GM19025 (cell line): ENCODE measurements around the gene FNDC10.
"Not testable (repeated sequence)": the region's sequence is repeated elsewhere in the genome, so short reads cannot be mapped to it uniquely, and the experiment has no call there.

ENCODE experiments used
- ATAC-seq: cut with Tn5 transposase; IDR thresholded peaks from one replicate; pipeline ENCODE4 v1.9.1; 2021; ENCODE audit warnings: mild to moderate bottlenecking, low read depth, moderate library complexity; ENCODE audit not compliant: unreplicated experiment

The FNDC10 gene

DNA sequence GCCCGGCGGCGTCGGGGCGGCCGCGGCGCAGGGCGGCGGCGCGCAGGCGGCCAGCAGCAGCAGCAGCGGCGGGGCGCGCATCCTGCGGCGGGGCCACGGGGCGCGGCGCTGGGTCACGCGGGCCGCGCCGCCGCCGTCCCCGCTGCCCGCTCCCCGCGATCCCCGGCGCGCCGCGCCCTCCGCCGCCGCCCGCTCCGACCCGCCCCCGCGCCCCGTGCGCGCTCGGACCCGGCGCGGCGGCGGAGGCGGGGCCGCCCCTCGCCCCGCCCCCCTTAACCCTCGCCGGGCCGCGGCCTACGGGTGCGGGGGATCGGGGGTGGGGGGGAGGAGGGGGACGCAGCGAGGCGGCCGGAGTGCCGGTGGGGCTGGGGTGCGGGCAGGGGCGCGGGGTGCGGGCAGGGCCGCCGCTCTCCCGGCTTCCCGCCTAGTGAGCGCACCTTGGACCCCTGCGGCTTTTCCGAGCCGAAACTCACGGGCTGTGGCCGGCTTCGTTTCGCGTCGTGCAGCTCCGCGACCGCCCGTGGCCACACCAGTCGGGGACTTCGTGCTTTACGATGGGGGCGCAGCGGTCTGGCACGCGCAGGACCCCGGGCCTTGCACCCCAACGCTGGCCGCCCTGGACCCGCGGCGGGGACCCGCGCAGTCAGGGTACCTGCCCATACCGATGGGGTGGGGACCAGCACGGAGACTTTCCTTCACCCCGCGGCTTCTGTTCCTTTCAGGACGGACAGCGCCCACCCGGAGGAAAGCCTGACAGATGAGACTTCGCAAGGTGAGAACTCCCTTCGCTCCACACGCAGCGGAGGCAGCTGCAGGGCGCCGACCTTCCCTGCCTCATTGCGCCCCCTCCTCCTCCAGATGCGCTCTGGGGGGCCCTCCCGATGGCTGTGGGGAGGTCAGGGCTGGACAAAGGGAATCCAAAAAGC, at the start of gene FNDC10:
Gene FNDC10 (minus strand): TSS at position 201 of the 926 bp plus-strand sequence. CDS start 120 bp downstream, at position 81.
- no peak for ATAC-seq

- not testable (repeated sequence) for ATAC-seq
Measured at GRCh38 chr1:1648265-1648664, 48.3 kb upstream of the FNDC10 start.

DNA sequence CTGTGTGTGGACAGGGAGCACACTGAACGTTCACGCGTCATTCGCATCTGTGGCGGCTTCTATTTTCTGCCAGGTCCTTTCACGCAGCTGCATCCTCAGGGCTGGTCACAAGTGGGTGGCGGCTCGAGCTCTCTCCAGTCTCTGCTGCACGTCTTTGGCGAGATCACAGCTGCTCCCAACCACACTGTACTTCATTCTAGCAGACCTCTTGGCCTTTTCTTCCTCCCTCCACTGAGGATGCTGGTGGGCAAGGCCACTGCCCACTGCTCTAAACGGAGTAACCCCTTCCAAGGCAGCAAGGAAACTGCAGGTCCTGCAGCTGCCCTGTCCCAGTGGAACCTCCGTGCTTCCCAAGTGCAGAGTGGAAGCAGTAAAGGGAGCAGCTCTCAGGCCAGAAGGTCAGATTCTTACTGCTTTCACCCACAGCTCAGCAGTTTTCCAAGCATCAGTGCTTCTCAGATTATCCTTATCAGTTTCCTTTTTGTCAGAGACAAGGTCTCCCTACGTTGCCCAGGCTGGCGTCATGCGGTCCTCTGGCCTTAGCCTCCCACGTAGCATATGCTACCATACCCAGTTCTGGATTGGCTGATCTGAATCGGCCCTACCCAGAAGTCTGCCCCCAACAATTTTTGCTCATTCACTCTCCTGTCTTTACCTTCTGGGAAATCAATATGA, 47.8 kb upstream of the FNDC10 start:
- not testable (repeated sequence) for ATAC-seq

GRCh38 chr1:1646326-1646725, 46.4 kb upstream of the FNDC10 start:
- not testable (repeated sequence) for ATAC-seq

DNA sequence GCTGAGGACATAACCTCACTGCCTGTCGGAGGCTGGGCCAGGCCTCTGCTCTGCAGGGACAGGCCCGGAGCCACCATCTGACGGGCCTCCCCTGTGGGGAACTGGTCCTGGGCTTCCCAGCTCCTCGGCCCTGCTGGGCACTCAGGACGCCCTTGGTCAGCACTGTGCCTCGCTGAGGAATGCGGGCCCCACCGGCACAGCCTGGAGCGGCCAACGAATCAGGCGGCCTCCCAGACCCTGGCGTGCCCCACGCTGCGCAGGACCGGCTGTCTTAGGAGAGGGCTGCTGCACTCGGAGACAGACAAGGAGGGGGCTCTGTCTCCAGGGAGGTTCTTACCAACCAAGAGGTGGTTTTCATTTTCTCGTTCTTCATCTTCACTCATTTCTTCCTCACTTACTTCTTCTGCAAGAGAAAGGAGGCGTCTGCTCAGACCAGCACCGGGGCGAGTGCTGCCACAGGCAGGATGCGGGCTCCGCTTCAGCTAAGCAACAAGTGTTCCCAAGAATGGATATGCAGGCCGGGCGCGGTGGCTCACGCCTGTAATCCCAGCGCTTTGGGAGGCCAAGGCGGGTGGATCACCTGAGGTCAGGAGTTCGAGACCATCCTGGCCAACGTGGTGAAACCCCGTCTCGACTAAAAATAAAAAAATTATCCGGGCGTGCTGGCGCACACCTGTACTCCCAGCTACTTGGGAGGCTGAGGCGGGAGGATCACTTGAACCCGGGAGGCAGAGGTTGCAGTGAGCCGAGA, 41.0 kb upstream of the FNDC10 start:
- ATAC-seq, result not testable (repeated sequence)

GRCh38 chr1:1640081-1640480, 40.1 kb upstream of the FNDC10 start:
- ATAC-seq, result not testable (repeated sequence)

DNA sequence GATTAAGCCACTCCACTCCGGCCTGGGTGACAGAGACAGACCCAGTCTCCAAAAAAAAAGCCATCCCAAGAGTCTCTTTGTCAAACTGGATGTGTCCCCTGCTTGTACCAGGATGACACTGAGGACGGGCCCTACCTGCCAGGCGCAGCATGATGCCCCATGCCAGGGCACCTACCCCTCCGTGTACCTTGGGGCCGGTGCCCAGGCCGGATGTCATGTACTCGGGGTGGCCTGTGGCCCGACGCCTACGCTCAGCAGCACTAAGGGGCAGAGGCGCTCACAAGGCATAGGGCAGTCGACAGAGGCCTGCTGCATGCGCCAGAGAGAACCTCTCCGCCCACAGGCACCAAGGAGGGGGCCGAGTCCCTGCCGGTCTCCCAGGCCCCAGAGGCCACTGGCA, 39.4 kb upstream of the FNDC10 start:
- ATAC-seq, result not testable (repeated sequence)

DNA sequence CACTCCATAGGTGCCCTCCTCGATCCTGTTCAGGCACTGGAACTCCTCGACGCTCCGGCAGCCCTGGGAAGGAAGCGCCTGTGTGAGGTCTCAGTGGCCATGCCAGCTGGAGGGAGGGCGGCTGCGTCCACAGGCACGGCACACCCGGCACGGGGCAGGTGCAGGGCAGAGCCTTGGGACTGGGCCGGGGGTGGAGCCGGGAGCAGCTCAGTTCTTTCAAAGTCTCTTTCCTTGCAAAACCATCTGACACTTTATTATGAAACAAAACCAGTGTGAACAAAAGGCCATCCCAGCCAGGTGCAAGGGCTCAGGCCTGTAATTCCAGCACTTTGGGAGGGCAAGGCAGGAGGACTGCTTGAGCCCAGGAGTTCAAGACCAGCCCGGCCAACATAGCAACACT, 38.6 kb upstream of the FNDC10 start:
- ATAC-seq, result not testable (repeated sequence)

DNA sequence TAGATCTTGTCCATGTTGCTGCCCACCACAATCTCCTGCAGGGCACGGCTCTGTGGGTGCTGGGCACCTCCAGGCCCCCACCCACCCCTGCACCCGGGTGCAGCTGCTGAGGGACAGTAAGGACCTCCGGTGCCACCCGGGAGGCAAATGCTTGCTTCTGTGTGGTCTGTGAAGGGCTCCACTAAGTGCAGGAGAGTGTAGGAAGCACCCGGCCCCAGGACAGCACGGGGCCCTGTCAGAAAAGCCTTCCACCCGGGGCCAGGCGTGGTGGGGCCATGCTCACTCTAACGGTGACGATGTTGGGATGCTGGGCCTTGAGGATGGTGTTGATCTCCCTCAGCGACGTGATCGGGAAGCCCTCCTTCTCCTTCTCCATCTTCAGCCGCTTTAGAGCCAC, 37.5 kb upstream of the FNDC10 start:
- ATAC-seq, result not testable (repeated sequence)

- ATAC-seq, result not testable (repeated sequence)
Measured at GRCh38 chr1:1636621-1637478, 36.9 kb upstream of the FNDC10 start.

DNA sequence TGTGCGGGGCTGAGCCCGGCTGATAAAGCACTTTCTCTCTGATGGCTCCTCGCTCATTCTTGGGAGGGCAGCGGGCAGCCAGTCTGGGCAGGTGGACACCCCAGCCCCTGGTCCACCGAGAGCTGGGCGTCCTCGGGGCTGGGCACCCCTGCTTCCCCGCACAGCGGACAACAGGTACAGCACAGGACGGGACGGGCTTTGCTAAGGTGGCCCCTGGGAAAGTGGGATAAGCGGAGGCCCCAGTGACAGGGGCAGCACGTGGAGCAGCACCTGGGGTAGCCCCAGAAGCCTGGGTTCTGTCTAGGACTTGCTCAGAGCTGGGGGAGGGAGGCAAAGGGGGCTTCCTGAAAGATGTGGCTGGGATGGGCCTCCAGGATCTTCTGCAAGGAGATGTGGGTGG, 34.7 kb upstream of the FNDC10 start:
- not testable (repeated sequence) for ATAC-seq

DNA sequence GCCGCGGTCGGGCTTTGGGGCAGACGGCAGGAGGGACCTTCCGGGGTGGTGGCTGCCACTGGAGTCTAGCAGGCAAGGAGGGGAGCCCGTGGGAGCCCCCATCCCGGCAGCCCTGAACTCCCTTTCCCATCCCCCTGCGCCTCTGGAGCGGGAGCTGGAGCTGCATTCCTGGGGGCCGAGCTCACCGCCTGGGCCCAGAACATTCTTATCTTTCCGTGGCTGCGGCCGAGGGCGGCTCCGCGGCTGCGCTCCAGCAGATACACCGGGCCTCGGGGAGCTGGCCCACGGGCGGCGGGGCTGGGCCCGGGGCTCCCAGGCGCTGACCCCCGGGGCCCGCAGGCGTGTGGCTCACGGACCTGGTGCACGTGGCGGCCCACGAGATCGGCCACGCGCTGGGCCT, 33.5 kb upstream of the FNDC10 start:
- not testable (repeated sequence) for ATAC-seq

DNA sequence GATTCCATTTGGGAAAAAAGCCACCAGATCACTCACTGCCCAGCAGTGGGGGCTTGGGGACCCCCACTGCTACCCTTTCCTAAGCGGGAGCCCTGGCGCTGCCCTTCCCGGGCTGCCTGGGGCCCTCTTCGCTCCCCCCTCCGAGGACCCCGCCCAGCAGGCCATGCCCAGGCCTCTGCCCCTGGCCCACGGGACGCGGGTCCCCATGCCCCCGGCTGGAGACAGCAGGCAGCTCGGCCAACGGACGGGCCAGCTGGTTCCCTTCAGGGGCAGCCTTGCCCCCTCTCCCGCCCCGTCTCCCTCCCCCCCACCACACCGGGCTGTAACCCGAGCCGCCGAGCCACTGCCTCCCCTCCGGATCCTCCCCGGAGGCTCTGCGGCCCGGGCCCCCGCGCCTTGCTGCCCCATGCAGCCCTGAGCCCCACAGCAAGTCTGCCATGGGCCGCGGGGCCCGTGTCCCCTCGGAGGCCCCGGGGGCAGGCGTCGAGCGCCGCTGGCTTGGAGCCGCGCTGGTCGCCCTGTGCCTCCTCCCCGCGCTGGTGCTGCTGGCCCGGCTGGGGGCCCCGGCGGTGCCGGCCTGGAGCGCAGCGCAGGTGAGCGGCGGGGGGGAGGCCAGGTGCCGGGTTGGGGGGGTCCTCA, 32.0 kb upstream of the FNDC10 start, which contains the start of gene MMP23B:
Gene MMP23B (plus strand): TSS at position 392 of the 639 bp plus-strand sequence. CDS start 46 bp downstream, at position 438.
- no peak for ATAC-seq

DNA sequence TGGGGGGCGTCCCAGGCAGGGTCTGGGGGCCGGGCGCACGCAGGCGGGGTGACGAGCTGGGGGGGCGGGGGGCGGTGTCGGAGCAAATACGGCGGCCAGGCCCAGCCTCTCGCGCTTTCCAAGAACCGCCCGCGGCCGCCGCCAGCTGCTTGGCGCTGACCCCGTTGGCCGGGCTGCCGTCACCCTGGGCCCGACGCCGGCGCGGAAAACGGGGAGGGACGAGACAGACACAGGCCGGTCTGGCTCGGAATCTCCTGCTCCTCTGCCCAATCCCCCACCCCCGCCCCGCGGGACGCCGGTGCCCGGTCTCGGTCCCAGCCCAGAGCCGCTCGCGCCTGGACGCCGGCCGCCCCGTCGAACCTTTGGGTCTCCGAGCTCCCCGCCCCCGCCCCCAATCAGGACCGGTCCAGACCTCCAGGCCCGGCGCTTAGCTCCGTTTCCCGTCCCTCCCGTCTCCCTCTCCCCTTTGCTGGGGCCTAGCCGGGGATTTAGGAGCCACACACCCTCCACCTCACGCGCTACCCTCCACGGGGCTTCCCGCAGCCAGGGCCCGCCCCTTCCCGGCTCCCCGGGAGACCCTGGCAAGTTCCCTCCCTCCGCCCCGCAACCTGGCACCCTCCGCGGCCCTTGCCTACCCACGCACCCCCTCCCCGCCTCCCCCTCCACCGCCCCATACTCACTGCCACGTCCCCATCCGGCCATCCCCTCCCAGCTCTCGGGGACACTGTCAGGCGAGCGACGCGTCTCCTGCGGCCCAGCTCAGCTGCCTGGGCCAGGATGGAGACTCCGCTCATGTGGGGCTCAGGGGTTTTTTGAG, 31.2 kb upstream of the FNDC10 start:
- ATAC-seq, result no peak

DNA sequence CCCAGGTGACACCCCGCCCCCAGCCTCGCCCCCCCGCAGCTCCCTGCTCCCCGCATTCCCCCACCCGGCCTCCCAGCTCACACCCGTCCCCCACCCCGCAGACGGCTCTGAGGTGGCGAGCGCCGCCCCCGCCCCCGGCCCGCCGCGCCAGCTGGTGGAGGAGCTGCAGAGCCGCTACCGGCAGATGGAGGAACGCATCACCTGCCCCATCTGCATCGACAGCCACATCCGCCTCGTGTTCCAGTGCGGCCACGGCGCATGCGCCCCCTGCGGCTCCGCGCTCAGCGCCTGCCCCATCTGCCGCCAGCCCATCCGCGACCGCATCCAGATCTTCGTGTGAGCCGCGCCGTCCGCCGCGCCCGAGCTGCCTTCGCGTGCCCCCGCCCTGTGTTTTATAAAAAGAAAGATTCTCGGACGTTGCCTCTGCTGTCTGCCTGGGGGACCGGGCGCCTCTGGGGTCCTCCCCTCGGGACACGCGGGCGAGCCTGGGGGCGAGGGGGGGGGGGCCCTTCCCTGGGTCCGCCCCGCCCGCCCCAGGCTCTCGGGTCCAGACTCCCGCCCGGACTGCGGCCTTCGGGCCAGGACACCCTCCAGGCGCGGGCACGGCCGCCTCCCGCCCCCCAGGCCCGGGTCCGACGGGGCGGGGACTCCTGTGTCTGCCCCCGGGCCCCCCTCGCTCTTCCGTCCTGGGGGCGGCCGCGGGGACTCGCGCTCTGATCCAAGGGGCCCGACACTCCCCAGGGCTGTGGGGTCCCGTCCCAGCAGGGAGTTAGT, 30.4 kb upstream of the FNDC10 start:
- peak; percentile 43 for ATAC-seq

DNA sequence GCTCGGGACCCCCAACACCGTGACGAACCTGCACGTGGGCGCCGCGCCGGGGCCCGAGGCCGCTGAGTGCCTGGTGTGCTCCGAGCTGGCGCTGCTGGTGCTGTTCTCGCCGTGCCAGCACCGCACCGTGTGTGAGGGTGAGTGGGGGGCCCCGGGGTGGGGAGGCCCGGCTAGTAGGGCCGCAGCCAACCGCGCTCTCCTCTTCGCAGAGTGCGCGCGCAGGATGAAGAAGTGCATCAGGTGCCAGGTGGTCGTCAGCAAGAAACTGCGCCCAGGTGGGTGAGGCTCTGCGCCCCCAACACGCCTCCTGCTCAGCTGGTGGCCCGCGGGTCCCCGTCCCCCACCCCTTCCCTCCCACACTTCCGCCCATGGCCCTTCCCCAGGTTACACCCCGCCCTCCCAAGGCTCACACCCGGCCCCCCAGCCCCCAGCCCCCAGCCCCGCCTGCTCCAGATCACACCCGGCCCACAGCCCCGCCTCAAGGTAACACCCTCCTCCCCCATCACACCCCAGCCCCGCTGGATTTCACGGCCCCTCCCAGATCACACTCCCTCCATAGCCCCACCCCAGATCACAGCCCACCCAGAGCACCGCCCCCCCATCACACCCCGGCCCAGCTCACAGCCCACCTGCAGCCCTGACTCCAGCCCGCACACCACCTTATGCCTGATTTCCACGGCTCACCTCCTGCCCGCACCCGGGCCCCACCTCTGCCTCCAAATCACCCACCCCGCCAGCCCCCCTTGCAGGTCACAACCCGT, 29.7 kb upstream of the FNDC10 start:
- ATAC-seq, result no peak
